ENCODE measurements around the gene FTH1. TPM values are rescaled to one million over a fixed set of nuclear protein-coding genes. Genes with fewer than 3 reads are reported as not detected.

FTH1 gene
- total RNA-seq, 1 experiment from 2014 or later = 3,345 TPM

- RAD21 ChIA-PET (ENCODE audit: low non-redundant PET in 1 of 2, low total read pairs in 2 of 2, uncharacterized antibody in 2 of 2, unreplicated experiment in 2 of 2) = no interaction called here
- Histone ChIP-seq H3K27me3 (ENCODE audit: insufficient read depth, low read length) (no peaks in the 10 kb centered on the region), H3K36me3 (ENCODE audit: control insufficient read depth in 1 of 2, insufficient read depth in 2 of 2, low read length in 2 of 2) (no peaks in the 10 kb centered on the region), H3K4me1 (ENCODE audit: control insufficient read depth in 1 of 2, insufficient read depth in 2 of 2, low read length in 2 of 2) (peaks cover 4 to 13% of the 10 kb centered on the region in 2 experiments; a peak in 2 of 4 replicates), H3K4me2 (ENCODE audit: low read length) (no peak overlapping the region), H3K9ac (ENCODE audit: low read length) (no peak overlapping the region), H3K9me2 (ENCODE audit: insufficient read depth) (no peaks in the 10 kb centered on the region), H4K20me1 (ENCODE audit: insufficient read depth) (no peaks in the 10 kb centered on the region), H3K27ac (ENCODE audit: low read depth, low read length) (no peak overlapping the region; the same call in 1 of the 2 replicates), H2AFZ (ENCODE audit: low read depth, low read length, poor library complexity, severe bottlenecking) (no peak overlapping the region), H3K9me3 (ENCODE audit: control insufficient read depth in 1 of 2, insufficient read depth in 1 of 2, low read depth in 1 of 2, low read length in 2 of 2) (no peaks in the 10 kb centered on the region), H3K79me2 (ENCODE audit: insufficient read depth, low read length) (no peaks in the 10 kb centered on the region), H3K4me3 (replicated peaks in 1 of 2; ENCODE audit: low read depth in 1 of 2, low read length in 2 of 2) (no peak overlapping the region)
- no TSS peak for BruUV-seq (replicated peaks)
- intact Hi-C loops (cut with micrococcal nuclease) = no loop called here
- POLR2A ChIA-PET = interaction anchor here (0.6 to 5.5 kb wide), 5 partner anchors 10 to 137 kb away, joined by 3 to 60 read pairs (median 6); partner anchors contain the start of gene FTH1
- DNase-seq (ENCODE audit: low read depth, low spot score) (no peak), ATAC-seq (no peak)
- CTCF ChIA-PET = interaction anchor here (1.2 to 2.3 kb wide), 2 partner anchors 130 to 154 kb away, joined by 3 to 6 read pairs; no protein-coding TSS in a partner anchor
- TF ChIP-seq, protein P1, sequence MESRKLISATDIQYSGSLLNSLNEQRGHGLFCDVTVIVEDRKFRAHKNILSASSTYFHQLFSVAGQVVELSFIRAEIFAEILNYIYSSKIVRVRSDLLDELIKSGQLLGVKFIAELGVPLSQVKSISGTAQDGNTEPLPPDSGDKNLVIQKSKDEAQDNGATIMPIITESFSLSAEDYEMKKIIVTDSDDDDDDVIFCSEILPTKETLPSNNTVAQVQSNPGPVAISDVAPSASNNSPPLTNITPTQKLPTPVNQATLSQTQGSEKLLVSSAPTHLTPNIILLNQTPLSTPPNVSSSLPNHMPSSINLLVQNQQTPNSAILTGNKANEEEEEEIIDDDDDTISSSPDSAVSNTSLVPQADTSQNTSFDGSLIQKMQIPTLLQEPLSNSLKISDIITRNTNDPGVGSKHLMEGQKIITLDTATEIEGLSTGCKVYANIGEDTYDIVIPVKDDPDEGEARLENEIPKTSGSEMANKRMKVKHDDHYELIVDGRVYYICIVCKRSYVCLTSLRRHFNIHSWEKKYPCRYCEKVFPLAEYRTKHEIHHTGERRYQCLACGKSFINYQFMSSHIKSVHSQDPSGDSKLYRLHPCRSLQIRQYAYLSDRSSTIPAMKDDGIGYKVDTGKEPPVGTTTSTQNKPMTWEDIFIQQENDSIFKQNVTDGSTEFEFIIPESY (IDR thresholded peaks at IDR 0.05; ENCODE audit: extremely low read depth, insufficient replicate concordance, low read length) = no peak
- TF ChIP-seq ELF1 (IDR thresholded peaks at IDR 0.05; ENCODE audit: borderline replicate concordance, low read depth) = no peak
- TF ChIP-seq CBX3 (IDR thresholded peaks at IDR 0.05; ENCODE audit: low read depth) = no peak
- TF ChIP-seq TCF7L2 (IDR thresholded peaks at IDR 0.05; ENCODE audit: borderline replicate concordance, extremely low read depth, insufficient read depth, insufficient read length) = no peak
- no peak for TF ChIP-seq SIN3A (IDR thresholded peaks at IDR 0.05; ENCODE audit: low read depth)
- TF ChIP-seq ZFX (IDR thresholded peaks at IDR 0.05) = no peak
- no peak for TF ChIP-seq CEBPB (IDR thresholded peaks at IDR 0.05; ENCODE audit: low read depth)
- TF ChIP-seq EZH2phosphoT487 (IDR thresholded peaks at IDR 0.05; ENCODE audit: borderline replicate concordance) = no peak
- no peak for TF ChIP-seq RAD21 (IDR thresholded peaks at IDR 0.05; ENCODE audit: low read depth)
- no peak for TF ChIP-seq EZH2 (IDR thresholded peaks at IDR 0.05)
- no peak for TF ChIP-seq SRF (IDR thresholded peaks at IDR 0.05; ENCODE audit: low read depth)
- no peak for TF ChIP-seq EGR1 (IDR thresholded peaks at IDR 0.05; ENCODE audit: low read depth)
- TF ChIP-seq FOSL1 (IDR thresholded peaks at IDR 0.05; ENCODE audit: low read depth) = no peak
- no peak for TF ChIP-seq REST (IDR thresholded peaks at IDR 0.05; ENCODE audit: low read depth)
- TF ChIP-seq POLR2AphosphoS5 (IDR thresholded peaks at IDR 0.05; ENCODE audit: low read depth, low read length) = no peak
- TF ChIP-seq JUND (IDR thresholded peaks at IDR 0.05) = no peak
Observed at GRCh38 chr11:61951484-61952135, 15.8 kb downstream of the FTH1 start.
